Measurements from ENCODE around the gene SLC35D1.

The SLC35D1 gene

GRCh38 chr1:67019121-67019520 is 34.8 kb downstream of the SLC35D1 start:
- no peak for TF ChIP-seq CTCF (IDR thresholded peaks at IDR 0.05; ENCODE audit: low read depth, low read length)
- no peak overlapping the region for H3K27ac ChIP-seq
- no peaks in the 10 kb centered on the region for H3K27me3 ChIP-seq (ENCODE audit: insufficient read depth, low read depth, severe bottlenecking)
- no peak for DNase-seq
- peaks cover 11% of the 10 kb centered on the region for H3K36me3 ChIP-seq
- no peak overlapping the region for H3K4me3 ChIP-seq (ENCODE audit: low read depth, low read length)
- no peaks in the 10 kb centered on the region for H3K9me3 ChIP-seq (ENCODE audit: severe bottlenecking)

GRCh38 chr1:67018574-67018973 is 35.4 kb downstream of the SLC35D1 start:
- H3K27me3 ChIP-seq (ENCODE audit: insufficient read depth, low read depth, severe bottlenecking) = no peaks in the 10 kb centered on the region
- no peak overlapping the region for H3K4me3 ChIP-seq (ENCODE audit: low read depth, low read length)
- TF ChIP-seq CTCF (IDR thresholded peaks at IDR 0.05; ENCODE audit: low read depth, low read length) = no peak
- H3K27ac ChIP-seq = no peak overlapping the region
- peaks cover 11% of the 10 kb centered on the region for H3K36me3 ChIP-seq
- H3K9me3 ChIP-seq (ENCODE audit: severe bottlenecking) = no peaks in the 10 kb centered on the region
- peak; percentile 48 for DNase-seq

GRCh38 chr1:67013573-67013972 is 40.4 kb downstream of the SLC35D1 start:
- Histone ChIP-seq H3K27ac (no peak overlapping the region), H3K4me3 (ENCODE audit: low read depth, low read length) (no peak overlapping the region), H3K9me3 (ENCODE audit: severe bottlenecking) (no peaks in the 10 kb centered on the region), H3K27me3 (ENCODE audit: insufficient read depth, low read depth, severe bottlenecking) (no peaks in the 10 kb centered on the region), H3K36me3 (peaks cover 7% of the 10 kb centered on the region; the same call in 1 of the 2 replicates)
- DNase-seq = no peak
- TF ChIP-seq CTCF (IDR thresholded peaks at IDR 0.05; ENCODE audit: low read depth, low read length) = no peak

- DNase-seq = no peak
- H3K27ac ChIP-seq = no peak overlapping the region
- no peak overlapping the region for H3K4me3 ChIP-seq (ENCODE audit: low read depth, low read length)
- peaks cover 4% of the 10 kb centered on the region; the same call in 1 of the 2 replicates for H3K36me3 ChIP-seq
- no peaks in the 10 kb centered on the region for H3K9me3 ChIP-seq (ENCODE audit: severe bottlenecking)
- no peaks in the 10 kb centered on the region for H3K27me3 ChIP-seq (ENCODE audit: insufficient read depth, low read depth, severe bottlenecking)
- TF ChIP-seq CTCF (IDR thresholded peaks at IDR 0.05; ENCODE audit: low read depth, low read length) = no peak
Observed at GRCh38 chr1:67009792-67010191, 44.2 kb downstream of the SLC35D1 start.

- Histone ChIP-seq H3K36me3 (peaks cover 3% of the 10 kb centered on the region; the same call in 1 of the 2 replicates), H3K27ac (no peak overlapping the region), H3K9me3 (ENCODE audit: severe bottlenecking) (no peaks in the 10 kb centered on the region), H3K4me3 (ENCODE audit: low read depth, low read length) (no peak overlapping the region), H3K27me3 (ENCODE audit: insufficient read depth, low read depth, severe bottlenecking) (no peaks in the 10 kb centered on the region)
- no peak for DNase-seq
- TF ChIP-seq CTCF (IDR thresholded peaks at IDR 0.05; ENCODE audit: low read depth, low read length) = no peak
Observed at GRCh38 chr1:67005068-67005467, 48.9 kb downstream of the SLC35D1 start.

- no peaks in the 10 kb centered on the region for H3K9me3 ChIP-seq (ENCODE audit: severe bottlenecking)
- TF ChIP-seq CTCF (IDR thresholded peaks at IDR 0.05; ENCODE audit: low read depth, low read length) = no peak
- DNase-seq = no peak
- no peak overlapping the region for H3K4me3 ChIP-seq (ENCODE audit: low read depth, low read length)
- H3K27ac ChIP-seq = no peak overlapping the region
- no peaks in the 10 kb centered on the region; the same call in 1 of the 2 replicates for H3K36me3 ChIP-seq
- no peaks in the 10 kb centered on the region for H3K27me3 ChIP-seq (ENCODE audit: insufficient read depth, low read depth, severe bottlenecking)
Observed at GRCh38 chr1:67004176-67004575, 49.8 kb downstream of the SLC35D1 start.
